HEK293 (cell line): Measurements from ENCODE around the gene PTPRG.

Experiments
- GFI1B ChIP-seq: fragments of 450-650 bp; formaldehyde crosslinking; IDR thresholded peaks from 2 replicates; pipeline ENCODE4 v1.5.1; 2016; ENCODE audit warnings: missing biosample characterization, missing genetic modification characterization
- OVOL3 ChIP-seq: fragments of 450-650 bp; formaldehyde crosslinking; IDR thresholded peaks from 2 replicates; pipeline ENCODE4 v1.5.1; 2016; ENCODE audit warnings: missing biosample characterization, missing genetic modification characterization
- ZFHX2 ChIP-seq: fragments of 450-650 bp; formaldehyde crosslinking; conservative IDR thresholded peaks from 2 replicates; pipeline ENCODE4 v1.5.1; 2016; ENCODE audit warnings: missing biosample characterization, missing genetic modification characterization
- ZFP69B ChIP-seq: fragments of 450-650 bp; formaldehyde crosslinking; IDR thresholded peaks from 2 replicates; pipeline ENCODE4 v1.5.1; 2016; ENCODE audit warnings: missing biosample characterization, missing genetic modification characterization
- ZNF138 ChIP-seq: fragments of 450-650 bp; formaldehyde crosslinking; IDR thresholded peaks from 2 replicates; pipeline ENCODE4 v1.5.1; 2016; ENCODE audit warnings: missing biosample characterization, missing genetic modification characterization, borderline replicate concordance
- ZNF140 ChIP-seq: fragments of 450-650 bp; formaldehyde crosslinking; IDR thresholded peaks from 2 replicates; pipeline ENCODE4 v1.5.1; 2016; ENCODE audit warnings: missing biosample characterization, missing genetic modification characterization
- ZNF202 ChIP-seq: fragments of 450-650 bp; formaldehyde crosslinking; IDR thresholded peaks from 2 replicates; pipeline ENCODE4 v1.5.1; 2016; ENCODE audit warnings: missing biosample characterization, missing genetic modification characterization, borderline replicate concordance
- ZNF266 ChIP-seq: fragments of 450-650 bp; formaldehyde crosslinking; IDR thresholded peaks from 2 replicates; pipeline ENCODE4 v1.5.1; 2016; ENCODE audit warnings: missing biosample characterization, missing genetic modification characterization, low read depth
- ZNF354C ChIP-seq: fragments of 450-650 bp; formaldehyde crosslinking; IDR thresholded peaks from 2 replicates; pipeline ENCODE4 v1.5.1; 2016; ENCODE audit warnings: missing biosample characterization, missing genetic modification characterization, low read depth, borderline replicate concordance
- ZNF549 ChIP-seq: fragments of 450-650 bp; IDR thresholded peaks from 2 replicates; pipeline ENCODE4 v1.5.1; 2018; ENCODE audit warnings: missing biosample characterization, missing genetic modification characterization, mild to moderate bottlenecking, inconsistent platforms, moderate library complexity
- ZNF560 ChIP-seq: fragments of 450-650 bp; formaldehyde crosslinking; IDR thresholded peaks from 2 replicates; pipeline ENCODE4 v1.5.1; 2017; ENCODE audit warnings: missing biosample characterization, missing genetic modification characterization, borderline replicate concordance
- ZNF610 ChIP-seq: fragments of 450-650 bp; formaldehyde crosslinking; IDR thresholded peaks from 2 replicates; pipeline ENCODE4 v1.5.1; 2016; ENCODE audit warnings: missing biosample characterization, missing genetic modification characterization, borderline replicate concordance
- ZNF621 ChIP-seq: fragments of 450-650 bp; formaldehyde crosslinking; IDR thresholded peaks from 2 replicates; pipeline ENCODE4 v1.5.1; 2017; ENCODE audit warnings: missing biosample characterization, missing genetic modification characterization
- ZNF792 ChIP-seq: fragments of 450-650 bp; formaldehyde crosslinking; IDR thresholded peaks from 2 replicates; pipeline ENCODE4 v1.5.1; 2016; ENCODE audit warnings: missing biosample characterization, missing genetic modification characterization
- TF ChIP-seq, protein P1 (sequence below): fragments of 450-650 bp; formaldehyde crosslinking; conservative IDR thresholded peaks from 2 replicates; pipeline ENCODE4 v1.5.1; 2016; ENCODE audit warnings: low read depth, missing biosample characterization, missing genetic modification characterization
- TF ChIP-seq, protein P2 (sequence below): fragments of 450-650 bp; IDR thresholded peaks from 2 replicates; pipeline ENCODE4 v1.5.1; 2018; ENCODE audit warnings: missing biosample characterization, missing genetic modification characterization
- TF ChIP-seq, protein P3 (sequence below): fragments of 450-650 bp; formaldehyde crosslinking; IDR thresholded peaks from 2 replicates; pipeline ENCODE4 v1.5.1; 2016; ENCODE audit warnings: missing biosample characterization, missing genetic modification characterization
- TF ChIP-seq, protein P4 (sequence below): fragments of 450-650 bp; formaldehyde crosslinking; IDR thresholded peaks from 2 replicates; pipeline ENCODE4 v1.5.1; 2017; ENCODE audit warnings: missing biosample characterization, missing genetic modification characterization
- TF ChIP-seq, protein P5 (sequence below): fragments of 450-650 bp; formaldehyde crosslinking; IDR thresholded peaks from 2 replicates; pipeline ENCODE4 v1.5.1; 2017; ENCODE audit warnings: missing biosample characterization, missing genetic modification characterization
- TF ChIP-seq, protein P6 (sequence below): fragments of 450-650 bp; formaldehyde crosslinking; IDR thresholded peaks from 2 replicates; pipeline ENCODE4 v1.5.1; 2016; ENCODE audit warnings: missing biosample characterization, missing genetic modification characterization, borderline replicate concordance
- TF ChIP-seq, protein P7 (sequence below): fragments of 450-650 bp; formaldehyde crosslinking; optimal IDR thresholded peaks from 2 replicates; pipeline ENCODE3; 2016; ENCODE audit warnings: missing biosample characterization, mild to moderate bottlenecking, missing genetic modification characterization

Gene PTPRG

DNA sequence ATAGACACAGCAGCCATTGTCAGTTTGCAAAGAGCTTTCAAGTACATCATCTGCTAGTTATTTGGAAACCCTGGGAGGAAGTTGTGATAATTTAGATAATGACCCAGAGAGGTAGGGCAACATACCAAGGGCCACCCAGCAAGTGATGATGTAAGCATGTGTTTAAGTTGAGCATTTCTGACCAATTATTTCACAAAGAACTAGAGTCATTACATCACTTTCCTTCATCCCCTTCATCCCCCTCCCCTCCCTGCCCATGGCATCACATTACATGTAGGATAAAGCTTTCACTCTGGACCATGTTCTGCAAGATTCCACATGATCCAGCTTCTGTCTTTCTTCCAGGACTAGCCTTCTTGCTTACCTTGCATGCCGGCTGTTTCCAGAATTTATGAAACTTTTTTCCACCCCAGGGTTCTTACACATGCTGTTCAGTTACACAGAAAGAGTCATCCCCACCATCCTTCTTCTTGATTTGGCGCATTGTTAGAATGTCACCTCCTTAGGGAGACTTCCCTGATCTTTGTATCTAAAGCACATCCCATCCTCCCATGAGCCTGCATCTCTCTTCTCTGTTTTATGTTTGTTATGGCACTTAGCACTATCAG lies 71.3 kb downstream of the PTPRG start (continued):
- TF ChIP-seq, protein P1, sequence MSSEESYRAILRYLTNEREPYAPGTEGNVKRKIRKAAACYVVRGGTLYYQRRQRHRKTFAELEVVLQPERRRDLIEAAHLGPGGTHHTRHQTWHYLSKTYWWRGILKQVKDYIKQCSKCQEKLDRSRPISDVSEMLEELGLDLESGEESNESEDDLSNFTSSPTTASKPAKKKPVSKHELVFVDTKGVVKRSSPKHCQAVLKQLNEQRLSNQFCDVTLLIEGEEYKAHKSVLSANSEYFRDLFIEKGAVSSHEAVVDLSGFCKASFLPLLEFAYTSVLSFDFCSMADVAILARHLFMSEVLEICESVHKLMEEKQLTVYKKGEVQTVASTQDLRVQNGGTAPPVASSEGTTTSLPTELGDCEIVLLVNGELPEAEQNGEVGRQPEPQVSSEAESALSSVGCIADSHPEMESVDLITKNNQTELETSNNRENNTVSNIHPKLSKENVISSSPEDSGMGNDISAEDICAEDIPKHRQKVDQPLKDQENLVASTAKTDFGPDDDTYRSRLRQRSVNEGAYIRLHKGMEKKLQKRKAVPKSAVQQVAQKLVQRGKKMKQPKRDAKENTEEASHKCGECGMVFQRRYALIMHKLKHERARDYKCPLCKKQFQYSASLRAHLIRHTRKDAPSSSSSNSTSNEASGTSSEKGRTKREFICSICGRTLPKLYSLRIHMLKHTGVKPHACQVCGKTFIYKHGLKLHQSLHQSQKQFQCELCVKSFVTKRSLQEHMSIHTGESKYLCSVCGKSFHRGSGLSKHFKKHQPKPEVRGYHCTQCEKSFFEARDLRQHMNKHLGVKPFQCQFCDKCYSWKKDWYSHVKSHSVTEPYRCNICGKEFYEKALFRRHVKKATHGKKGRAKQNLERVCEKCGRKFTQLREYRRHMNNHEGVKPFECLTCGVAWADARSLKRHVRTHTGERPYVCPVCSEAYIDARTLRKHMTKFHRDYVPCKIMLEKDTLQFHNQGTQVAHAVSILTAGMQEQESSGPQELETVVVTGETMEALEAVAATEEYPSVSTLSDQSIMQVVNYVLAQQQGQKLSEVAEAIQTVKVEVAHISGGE (tag by site-specific recombination): no peak
- TF ChIP-seq, protein P2, sequence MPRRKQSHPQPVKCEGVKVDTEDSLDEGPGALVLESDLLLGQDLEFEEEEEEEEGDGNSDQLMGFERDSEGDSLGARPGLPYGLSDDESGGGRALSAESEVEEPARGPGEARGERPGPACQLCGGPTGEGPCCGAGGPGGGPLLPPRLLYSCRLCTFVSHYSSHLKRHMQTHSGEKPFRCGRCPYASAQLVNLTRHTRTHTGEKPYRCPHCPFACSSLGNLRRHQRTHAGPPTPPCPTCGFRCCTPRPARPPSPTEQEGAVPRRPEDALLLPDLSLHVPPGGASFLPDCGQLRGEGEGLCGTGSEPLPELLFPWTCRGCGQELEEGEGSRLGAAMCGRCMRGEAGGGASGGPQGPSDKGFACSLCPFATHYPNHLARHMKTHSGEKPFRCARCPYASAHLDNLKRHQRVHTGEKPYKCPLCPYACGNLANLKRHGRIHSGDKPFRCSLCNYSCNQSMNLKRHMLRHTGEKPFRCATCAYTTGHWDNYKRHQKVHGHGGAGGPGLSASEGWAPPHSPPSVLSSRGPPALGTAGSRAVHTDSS (tag by site-specific recombination): peak; percentile 76
- TF ChIP-seq GFI1B (tag by site-specific recombination) (no peak), ZNF140 (tag by site-specific recombination) (no peak), ZNF138 (tag by site-specific recombination) (no peak), ZNF549 (no peak), ZNF266 (tag by site-specific recombination) (no peak), ZNF354C (tag by site-specific recombination) (no peak), ZNF792 (tag by site-specific recombination) (no peak), ZNF610 (tag by site-specific recombination) (no peak), ZNF202 (tag by site-specific recombination) (no peak), ZFHX2 (tag by site-specific recombination) (no peak), ZNF621 (tag by site-specific recombination) (no peak), ZFP69B (tag by site-specific recombination) (no peak), OVOL3 (tag by site-specific recombination) (no peak), ZNF560 (tag by site-specific recombination) (no peak)
- TF ChIP-seq, protein P3, sequence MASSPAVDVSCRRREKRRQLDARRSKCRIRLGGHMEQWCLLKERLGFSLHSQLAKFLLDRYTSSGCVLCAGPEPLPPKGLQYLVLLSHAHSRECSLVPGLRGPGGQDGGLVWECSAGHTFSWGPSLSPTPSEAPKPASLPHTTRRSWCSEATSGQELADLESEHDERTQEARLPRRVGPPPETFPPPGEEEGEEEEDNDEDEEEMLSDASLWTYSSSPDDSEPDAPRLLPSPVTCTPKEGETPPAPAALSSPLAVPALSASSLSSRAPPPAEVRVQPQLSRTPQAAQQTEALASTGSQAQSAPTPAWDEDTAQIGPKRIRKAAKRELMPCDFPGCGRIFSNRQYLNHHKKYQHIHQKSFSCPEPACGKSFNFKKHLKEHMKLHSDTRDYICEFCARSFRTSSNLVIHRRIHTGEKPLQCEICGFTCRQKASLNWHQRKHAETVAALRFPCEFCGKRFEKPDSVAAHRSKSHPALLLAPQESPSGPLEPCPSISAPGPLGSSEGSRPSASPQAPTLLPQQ (tag by site-specific recombination): 0 out of 2 replicates have a peak, but pooled peaks have one; percentile 27
- TF ChIP-seq, protein P4, sequence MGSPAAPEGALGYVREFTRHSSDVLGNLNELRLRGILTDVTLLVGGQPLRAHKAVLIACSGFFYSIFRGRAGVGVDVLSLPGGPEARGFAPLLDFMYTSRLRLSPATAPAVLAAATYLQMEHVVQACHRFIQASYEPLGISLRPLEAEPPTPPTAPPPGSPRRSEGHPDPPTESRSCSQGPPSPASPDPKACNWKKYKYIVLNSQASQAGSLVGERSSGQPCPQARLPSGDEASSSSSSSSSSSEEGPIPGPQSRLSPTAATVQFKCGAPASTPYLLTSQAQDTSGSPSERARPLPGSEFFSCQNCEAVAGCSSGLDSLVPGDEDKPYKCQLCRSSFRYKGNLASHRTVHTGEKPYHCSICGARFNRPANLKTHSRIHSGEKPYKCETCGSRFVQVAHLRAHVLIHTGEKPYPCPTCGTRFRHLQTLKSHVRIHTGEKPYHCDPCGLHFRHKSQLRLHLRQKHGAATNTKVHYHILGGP (tag by site-specific recombination): no peak
- TF ChIP-seq, protein P5, sequence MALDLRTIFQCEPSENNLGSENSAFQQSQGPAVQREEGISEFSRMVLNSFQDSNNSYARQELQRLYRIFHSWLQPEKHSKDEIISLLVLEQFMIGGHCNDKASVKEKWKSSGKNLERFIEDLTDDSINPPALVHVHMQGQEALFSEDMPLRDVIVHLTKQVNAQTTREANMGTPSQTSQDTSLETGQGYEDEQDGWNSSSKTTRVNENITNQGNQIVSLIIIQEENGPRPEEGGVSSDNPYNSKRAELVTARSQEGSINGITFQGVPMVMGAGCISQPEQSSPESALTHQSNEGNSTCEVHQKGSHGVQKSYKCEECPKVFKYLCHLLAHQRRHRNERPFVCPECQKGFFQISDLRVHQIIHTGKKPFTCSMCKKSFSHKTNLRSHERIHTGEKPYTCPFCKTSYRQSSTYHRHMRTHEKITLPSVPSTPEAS (tag by site-specific recombination): no peak
- TF ChIP-seq, protein P6, sequence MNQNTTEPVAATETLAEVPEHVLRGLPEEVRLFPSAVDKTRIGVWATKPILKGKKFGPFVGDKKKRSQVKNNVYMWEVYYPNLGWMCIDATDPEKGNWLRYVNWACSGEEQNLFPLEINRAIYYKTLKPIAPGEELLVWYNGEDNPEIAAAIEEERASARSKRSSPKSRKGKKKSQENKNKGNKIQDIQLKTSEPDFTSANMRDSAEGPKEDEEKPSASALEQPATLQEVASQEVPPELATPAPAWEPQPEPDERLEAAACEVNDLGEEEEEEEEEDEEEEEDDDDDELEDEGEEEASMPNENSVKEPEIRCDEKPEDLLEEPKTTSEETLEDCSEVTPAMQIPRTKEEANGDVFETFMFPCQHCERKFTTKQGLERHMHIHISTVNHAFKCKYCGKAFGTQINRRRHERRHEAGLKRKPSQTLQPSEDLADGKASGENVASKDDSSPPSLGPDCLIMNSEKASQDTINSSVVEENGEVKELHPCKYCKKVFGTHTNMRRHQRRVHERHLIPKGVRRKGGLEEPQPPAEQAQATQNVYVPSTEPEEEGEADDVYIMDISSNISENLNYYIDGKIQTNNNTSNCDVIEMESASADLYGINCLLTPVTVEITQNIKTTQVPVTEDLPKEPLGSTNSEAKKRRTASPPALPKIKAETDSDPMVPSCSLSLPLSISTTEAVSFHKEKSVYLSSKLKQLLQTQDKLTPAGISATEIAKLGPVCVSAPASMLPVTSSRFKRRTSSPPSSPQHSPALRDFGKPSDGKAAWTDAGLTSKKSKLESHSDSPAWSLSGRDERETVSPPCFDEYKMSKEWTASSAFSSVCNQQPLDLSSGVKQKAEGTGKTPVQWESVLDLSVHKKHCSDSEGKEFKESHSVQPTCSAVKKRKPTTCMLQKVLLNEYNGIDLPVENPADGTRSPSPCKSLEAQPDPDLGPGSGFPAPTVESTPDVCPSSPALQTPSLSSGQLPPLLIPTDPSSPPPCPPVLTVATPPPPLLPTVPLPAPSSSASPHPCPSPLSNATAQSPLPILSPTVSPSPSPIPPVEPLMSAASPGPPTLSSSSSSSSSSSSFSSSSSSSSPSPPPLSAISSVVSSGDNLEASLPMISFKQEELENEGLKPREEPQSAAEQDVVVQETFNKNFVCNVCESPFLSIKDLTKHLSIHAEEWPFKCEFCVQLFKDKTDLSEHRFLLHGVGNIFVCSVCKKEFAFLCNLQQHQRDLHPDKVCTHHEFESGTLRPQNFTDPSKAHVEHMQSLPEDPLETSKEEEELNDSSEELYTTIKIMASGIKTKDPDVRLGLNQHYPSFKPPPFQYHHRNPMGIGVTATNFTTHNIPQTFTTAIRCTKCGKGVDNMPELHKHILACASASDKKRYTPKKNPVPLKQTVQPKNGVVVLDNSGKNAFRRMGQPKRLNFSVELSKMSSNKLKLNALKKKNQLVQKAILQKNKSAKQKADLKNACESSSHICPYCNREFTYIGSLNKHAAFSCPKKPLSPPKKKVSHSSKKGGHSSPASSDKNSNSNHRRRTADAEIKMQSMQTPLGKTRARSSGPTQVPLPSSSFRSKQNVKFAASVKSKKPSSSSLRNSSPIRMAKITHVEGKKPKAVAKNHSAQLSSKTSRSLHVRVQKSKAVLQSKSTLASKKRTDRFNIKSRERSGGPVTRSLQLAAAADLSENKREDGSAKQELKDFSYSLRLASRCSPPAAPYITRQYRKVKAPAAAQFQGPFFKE (tag by site-specific recombination): no peak
- TF ChIP-seq, protein P7, sequence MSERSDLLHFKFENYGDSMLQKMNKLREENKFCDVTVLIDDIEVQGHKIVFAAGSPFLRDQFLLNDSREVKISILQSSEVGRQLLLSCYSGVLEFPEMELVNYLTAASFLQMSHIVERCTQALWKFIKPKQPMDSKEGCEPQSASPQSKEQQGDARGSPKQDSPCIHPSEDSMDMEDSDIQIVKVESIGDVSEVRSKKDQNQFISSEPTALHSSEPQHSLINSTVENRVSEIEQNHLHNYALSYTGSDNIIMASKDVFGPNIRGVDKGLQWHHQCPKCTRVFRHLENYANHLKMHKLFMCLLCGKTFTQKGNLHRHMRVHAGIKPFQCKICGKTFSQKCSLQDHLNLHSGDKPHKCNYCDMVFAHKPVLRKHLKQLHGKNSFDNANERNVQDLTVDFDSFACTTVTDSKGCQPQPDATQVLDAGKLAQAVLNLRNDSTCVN (tag by site-specific recombination): no peak
